ENCODE results near the gene CCDC136. TPM values are rescaled to one million over a fixed set of nuclear protein-coding genes. Genes with fewer than 3 reads are reported as not detected.

CCDC136 gene
- total and polyA plus RNA-seq, 4 experiments from 2014 or later: 3.4 to 20.4 (median 18.3) TPM; not detected in 1

- POLR2A ChIA-PET (ENCODE audit: partially characterized antibody): no interaction called here
- Mint-ChIP-seq H3K36me3 (no peaks in the 10 kb centered on the region), H3K9me3 (no peaks in the 10 kb centered on the region), H3K27ac (no peak overlapping the region), H3K27me3 (peaks cover 1 to 3% of the 10 kb centered on the region in 2 donors), H3K4me1 (no peaks in the 10 kb centered on the region), H3K4me3 (no peak overlapping the region)
- no peaks in the 10 kb centered on the region for H3K27me3 ChIP-seq (ENCODE audit: insufficient read depth, low read length)
- no peak overlapping the region for H3K27ac ChIP-seq (ENCODE audit: low read depth, low read length)
- CTCF ChIA-PET (ENCODE audit: partially characterized antibody): no interaction called here
- no peaks in the 10 kb centered on the region for H3K9me3 ChIP-seq (ENCODE audit: control insufficient read depth in 1 of 2, low read length in 2 of 2)
- no peaks in the 10 kb centered on the region for H3K4me1 ChIP-seq (ENCODE audit: insufficient read depth, low read length)
- no peaks in the 10 kb centered on the region for H3K36me3 ChIP-seq (ENCODE audit: insufficient read depth, low read length)
- intact Hi-C loops (cut with micrococcal nuclease): no loop called here
- no peak overlapping the region for H3K4me3 ChIP-seq (ENCODE audit: low read length in 2 of 2)
- DNase-seq: no peak
Measured at GRCh38 chr7:128852537-128853254, 60.9 kb downstream of the CCDC136 start.

- no peak overlapping the region for H3K4me3 ChIP-seq (ENCODE audit: low read length in 2 of 2)
- H3K27me3 Mint-ChIP-seq: peaks cover 1 to 3% of the 10 kb centered on the region in 2 donors
- no peaks in the 10 kb centered on the region for H3K36me3 Mint-ChIP-seq
- no peak overlapping the region for H3K4me3 Mint-ChIP-seq
- DNase-seq: no peak
- H3K4me1 ChIP-seq (ENCODE audit: insufficient read depth, low read length): no peaks in the 10 kb centered on the region
- H3K27ac ChIP-seq (ENCODE audit: low read depth, low read length): no peak overlapping the region
- no peaks in the 10 kb centered on the region for H3K9me3 ChIP-seq (ENCODE audit: control insufficient read depth in 1 of 2, low read length in 2 of 2)
- H3K27ac Mint-ChIP-seq: no peak overlapping the region
- no peaks in the 10 kb centered on the region for H3K27me3 ChIP-seq (ENCODE audit: insufficient read depth, low read length)
- intact Hi-C loops (cut with micrococcal nuclease): no loop called here
- ChIA-PET CTCF (ENCODE audit: partially characterized antibody) (no interaction called here), POLR2A (ENCODE audit: partially characterized antibody) (no interaction called here)
- no peaks in the 10 kb centered on the region for H3K4me1 Mint-ChIP-seq
- H3K9me3 Mint-ChIP-seq: no peaks in the 10 kb centered on the region
- no peaks in the 10 kb centered on the region for H3K36me3 ChIP-seq (ENCODE audit: insufficient read depth, low read length)
Measured at GRCh38 chr7:128853799-128854198, 62.0 kb downstream of the CCDC136 start.

- peaks cover 1 to 3% of the 10 kb centered on the region in 2 donors for H3K27me3 Mint-ChIP-seq
- Histone ChIP-seq H3K27me3 (ENCODE audit: insufficient read depth, low read length) (no peaks in the 10 kb centered on the region), H3K9me3 (ENCODE audit: control insufficient read depth in 1 of 2, low read length in 2 of 2) (no peaks in the 10 kb centered on the region), H3K27ac (ENCODE audit: low read depth, low read length) (no peak overlapping the region), H3K4me1 (ENCODE audit: insufficient read depth, low read length) (no peaks in the 10 kb centered on the region), H3K36me3 (ENCODE audit: insufficient read depth, low read length) (no peaks in the 10 kb centered on the region), H3K4me3 (ENCODE audit: low read length in 2 of 2) (no peak overlapping the region)
- no peaks in the 10 kb centered on the region for H3K4me1 Mint-ChIP-seq
- CTCF ChIA-PET (ENCODE audit: partially characterized antibody): no interaction called here
- POLR2A ChIA-PET (ENCODE audit: partially characterized antibody): no interaction called here
- intact Hi-C loops (cut with micrococcal nuclease): no loop called here
- H3K27ac Mint-ChIP-seq: no peak overlapping the region
- no peak for DNase-seq
- H3K36me3 Mint-ChIP-seq: no peaks in the 10 kb centered on the region
- no peaks in the 10 kb centered on the region for H3K9me3 Mint-ChIP-seq
- H3K4me3 Mint-ChIP-seq: no peak overlapping the region
Measured at GRCh38 chr7:128854396-128854795, 62.6 kb downstream of the CCDC136 start.

- H3K4me3 ChIP-seq (ENCODE audit: low read length in 2 of 2): no peak overlapping the region
- H3K27ac Mint-ChIP-seq: no peak overlapping the region
- no peaks in the 10 kb centered on the region for H3K36me3 Mint-ChIP-seq
- H3K27me3 Mint-ChIP-seq: peaks cover 1 to 3% of the 10 kb centered on the region in 2 donors
- no peaks in the 10 kb centered on the region for H3K4me1 ChIP-seq (ENCODE audit: insufficient read depth, low read length)
- no peak for DNase-seq
- CTCF ChIA-PET (ENCODE audit: partially characterized antibody): no interaction called here
- H3K27me3 ChIP-seq (ENCODE audit: insufficient read depth, low read length): no peaks in the 10 kb centered on the region
- no peaks in the 10 kb centered on the region for H3K36me3 ChIP-seq (ENCODE audit: insufficient read depth, low read length)
- no peaks in the 10 kb centered on the region for H3K4me1 Mint-ChIP-seq
- intact Hi-C loops (cut with micrococcal nuclease): no loop called here
- no peak overlapping the region for H3K4me3 Mint-ChIP-seq
- H3K27ac ChIP-seq (ENCODE audit: low read depth, low read length): no peak overlapping the region
- POLR2A ChIA-PET (ENCODE audit: partially characterized antibody): no interaction called here
- H3K9me3 Mint-ChIP-seq: no peaks in the 10 kb centered on the region
- H3K9me3 ChIP-seq (ENCODE audit: control insufficient read depth in 1 of 2, low read length in 2 of 2): no peaks in the 10 kb centered on the region
Measured at GRCh38 chr7:128855559-128855958, 63.8 kb downstream of the CCDC136 start.

- H3K36me3 Mint-ChIP-seq: no peaks in the 10 kb centered on the region
- H3K27me3 ChIP-seq (ENCODE audit: insufficient read depth, low read length): no peaks in the 10 kb centered on the region
- peaks cover 1 to 3% of the 10 kb centered on the region in 2 donors for H3K27me3 Mint-ChIP-seq
- H3K27ac ChIP-seq (ENCODE audit: low read depth, low read length): no peak overlapping the region
- no peak overlapping the region for H3K4me3 Mint-ChIP-seq
- H3K9me3 ChIP-seq (ENCODE audit: control insufficient read depth in 1 of 2, low read length in 2 of 2): no peaks in the 10 kb centered on the region
- peaks cover 0 to 4% (median 0%) of the 10 kb centered on the region in 4 donors for H3K4me1 Mint-ChIP-seq
- CTCF ChIA-PET (ENCODE audit: partially characterized antibody): no interaction called here
- no peaks in the 10 kb centered on the region for H3K36me3 ChIP-seq (ENCODE audit: insufficient read depth, low read length)
- intact Hi-C loops (cut with micrococcal nuclease): no loop called here
- no peak overlapping the region for H3K27ac Mint-ChIP-seq
- POLR2A ChIA-PET (ENCODE audit: partially characterized antibody): interaction anchor here (1.3 kb wide), 1 partner anchor 13 kb away, joined by 3 read pairs; no protein-coding TSS in a partner anchor
- DNase-seq: no peak
- H3K9me3 Mint-ChIP-seq: no peaks in the 10 kb centered on the region
- H3K4me3 ChIP-seq (ENCODE audit: low read length in 2 of 2): no peak overlapping the region
- no peaks in the 10 kb centered on the region for H3K4me1 ChIP-seq (ENCODE audit: insufficient read depth, low read length)
Measured at GRCh38 chr7:128856001-128856718, 64.4 kb downstream of the CCDC136 start.

- no peak overlapping the region for H3K4me3 ChIP-seq (ENCODE audit: low read length in 2 of 2)
- ChIA-PET POLR2A (ENCODE audit: partially characterized antibody) (no interaction called here), CTCF (ENCODE audit: partially characterized antibody) (no interaction called here)
- peaks cover 1% of the 10 kb centered on the region in 2 donors for H3K27me3 Mint-ChIP-seq
- peaks cover 8 to 20% (median 12%) of the 10 kb centered on the region in 4 donors for H3K4me1 Mint-ChIP-seq
- no peak overlapping the region for H3K4me3 Mint-ChIP-seq
- H3K36me3 Mint-ChIP-seq: peaks cover 0 to 9% of the 10 kb centered on the region in 2 donors
- intact Hi-C loops (cut with micrococcal nuclease): no loop called here
- no peak overlapping the region for H3K27ac ChIP-seq (ENCODE audit: low read depth, low read length)
- no peaks in the 10 kb centered on the region for H3K9me3 Mint-ChIP-seq
- DNase-seq: no peak
- no peak overlapping the region for H3K27ac Mint-ChIP-seq
- H3K27me3 ChIP-seq (ENCODE audit: insufficient read depth, low read length): no peaks in the 10 kb centered on the region
- peaks cover 10% of the 10 kb centered on the region for H3K4me1 ChIP-seq (ENCODE audit: insufficient read depth, low read length)
- H3K9me3 ChIP-seq (ENCODE audit: control insufficient read depth in 1 of 2, low read length in 2 of 2): no peaks in the 10 kb centered on the region
- no peaks in the 10 kb centered on the region for H3K36me3 ChIP-seq (ENCODE audit: insufficient read depth, low read length)
Measured at GRCh38 chr7:128858380-128859231, 66.8 kb downstream of the CCDC136 start.

Data from CD4-positive, alpha-beta memory T cell (primary cell).